ENCODE measurements around the gene TULP1. TPM values are rescaled to one million over a fixed set of nuclear protein-coding genes. Genes with fewer than 3 reads are reported as not detected.

Gene TULP1
- total RNA-seq, 1 experiment from 2014 or later = not detected

GRCh38 chr6:35452183-35453090 lies 60.3 kb downstream of the TULP1 start, which contains the start of gene FANCE:
FANCE (plus strand) TSS chr6:35452338; CDS start chr6:35452546, 208 bp downstream.
- H3K27ac ChIP-seq (ENCODE audit: low read depth, low read length) = peak within 1 kb of the TSS; percentile 46; the same call in 1 of the 2 replicates
- H3K27me3 ChIP-seq (ENCODE audit: insufficient read depth, low read length) = no peaks in the 10 kb centered on the region
- H3K4me3 ChIP-seq (replicated peaks in 1 of 2; ENCODE audit: low read depth in 1 of 2, low read length in 2 of 2) = peak within 1 kb of the TSS; percentile 62 to 72
- ChIA-PET CTCF (interaction anchor here (1.8 to 6.8 kb wide), 3 partner anchors 111 to 159 kb away, joined by 6 to 120 read pairs (median 46); partner anchors contain the start of genes DEF6 and PPARD), RAD21 (ENCODE audit: low non-redundant PET in 1 of 2, low total read pairs in 2 of 2, uncharacterized antibody in 2 of 2, unreplicated experiment in 2 of 2) (interaction anchor here in 1 of 2 experiments (0.8 kb wide), 1 partner anchor 193 kb away, joined by 4 read pairs; the partner anchor contains the start of gene ZNF76), POLR2A (interaction anchor here (1.7 kb wide), 1 partner anchor 16 kb away, joined by 6 read pairs; the partner anchor contains the start of gene RPL10A)
- intact Hi-C loops (cut with micrococcal nuclease) = no loop called here
- H3K36me3 ChIP-seq (ENCODE audit: control insufficient read depth in 1 of 2, insufficient read depth in 2 of 2, low read length in 2 of 2) = peaks cover 0 to 7% of the 10 kb centered on the region in 2 experiments; a peak in 2 of 4 replicates
- H2AFZ ChIP-seq (ENCODE audit: low read depth, low read length, poor library complexity, severe bottlenecking) = peak within 1 kb of the TSS; percentile 75
- H3K9me2 ChIP-seq (ENCODE audit: insufficient read depth) = no peaks in the 10 kb centered on the region
- H3K4me1 ChIP-seq (ENCODE audit: control insufficient read depth in 1 of 2, insufficient read depth in 2 of 2, low read length in 2 of 2) = peaks cover 13 to 28% of the 10 kb centered on the region in 2 experiments; a peak in 3 of 4 replicates
- ATAC-seq (peak; percentile 87), DNase-seq (ENCODE audit: low read depth, low spot score) (peak; percentile 81)
- no peaks in the 10 kb centered on the region for H3K9me3 ChIP-seq (ENCODE audit: control insufficient read depth in 1 of 2, insufficient read depth in 1 of 2, low read depth in 1 of 2, low read length in 2 of 2)
- H3K4me2 ChIP-seq (ENCODE audit: low read length) = peak within 1 kb of the TSS; percentile 93
- BruUV-seq (replicated peaks) = no TSS peak
- no peaks in the 10 kb centered on the region for H4K20me1 ChIP-seq (ENCODE audit: insufficient read depth)
- peak within 1 kb of the TSS; percentile 76 for H3K9ac ChIP-seq (ENCODE audit: low read length)
- H3K79me2 ChIP-seq (ENCODE audit: insufficient read depth, low read length) = no peaks in the 10 kb centered on the region
- TF ChIP-seq POLR2A (IDR thresholded peaks at IDR 0.05; ENCODE audit: borderline replicate concordance, extremely low read depth, insufficient read depth, insufficient read length) = no peak
- no peak for TF ChIP-seq FOSL1 (IDR thresholded peaks at IDR 0.05; ENCODE audit: low read depth)
- TF ChIP-seq JUND (IDR thresholded peaks at IDR 0.05) = no peak
- TF ChIP-seq ZFX (IDR thresholded peaks at IDR 0.05) = peak; percentile 62
- no peak for TF ChIP-seq ATF3 (IDR thresholded peaks at IDR 0.05)
- no peak for TF ChIP-seq ZNF274 (IDR thresholded peaks at IDR 0.05; ENCODE audit: low read depth, low read length)
- TF ChIP-seq CEBPB (IDR thresholded peaks at IDR 0.05; ENCODE audit: low read depth) = no peak
- TF ChIP-seq EZH2phosphoT487 (IDR thresholded peaks at IDR 0.05; ENCODE audit: borderline replicate concordance) = no peak
- no peak for TF ChIP-seq REST (IDR thresholded peaks at IDR 0.05; ENCODE audit: low read depth)
- TF ChIP-seq SRF (IDR thresholded peaks at IDR 0.05; ENCODE audit: low read depth) = no peak
- TF ChIP-seq SP1 (IDR thresholded peaks at IDR 0.05; ENCODE audit: low read depth) = peak; percentile 79
- no peak for TF ChIP-seq ZBTB33 (IDR thresholded peaks at IDR 0.05; ENCODE audit: extremely low read depth, insufficient replicate concordance, low read length)
- no peak for TF ChIP-seq CBX3 (IDR thresholded peaks at IDR 0.05; ENCODE audit: low read depth)
- peak; percentile 53 for TF ChIP-seq POLR2AphosphoS5 (IDR thresholded peaks at IDR 0.05; ENCODE audit: low read depth, low read length)
- no peak for TF ChIP-seq RAD21 (IDR thresholded peaks at IDR 0.05; ENCODE audit: low read depth)
- no peak for TF ChIP-seq EZH2 (IDR thresholded peaks at IDR 0.05)
- peak; percentile 33 for TF ChIP-seq YY1 (IDR thresholded peaks at IDR 0.05; ENCODE audit: extremely low read depth, insufficient replicate concordance, low read depth, low read length)
- TF ChIP-seq ELF1 (IDR thresholded peaks at IDR 0.05; ENCODE audit: borderline replicate concordance, low read depth) = no peak
- TF ChIP-seq MAX (IDR thresholded peaks at IDR 0.05) = peak; percentile 86
- TF ChIP-seq SIN3A (IDR thresholded peaks at IDR 0.05; ENCODE audit: low read depth) = peak; percentile 89

Data from HCT116 (cell line).